Measurements from ENCODE around the gene FNBP1L.

FNBP1L gene

DNA sequence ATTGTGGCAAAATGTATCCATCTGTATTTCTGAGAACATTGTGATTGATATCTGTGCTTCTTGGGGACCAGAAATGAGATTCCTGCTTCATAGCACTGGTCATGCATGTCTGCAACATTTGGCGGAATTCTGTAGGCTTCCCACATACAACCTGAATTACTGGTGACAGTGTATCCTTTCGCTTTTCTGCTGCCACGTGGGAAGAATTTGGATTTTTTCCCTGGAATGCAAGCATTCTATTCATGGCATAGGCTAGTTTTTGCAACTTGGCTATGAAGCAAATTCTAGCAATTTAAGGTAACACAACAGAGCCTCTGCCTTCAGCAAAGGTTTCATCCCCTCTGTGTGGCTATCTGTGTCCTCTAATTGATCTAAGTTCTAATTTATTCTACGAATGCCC lies 147.8 kb downstream of the FNBP1L start:
- DNase-seq = no peak

DNA sequence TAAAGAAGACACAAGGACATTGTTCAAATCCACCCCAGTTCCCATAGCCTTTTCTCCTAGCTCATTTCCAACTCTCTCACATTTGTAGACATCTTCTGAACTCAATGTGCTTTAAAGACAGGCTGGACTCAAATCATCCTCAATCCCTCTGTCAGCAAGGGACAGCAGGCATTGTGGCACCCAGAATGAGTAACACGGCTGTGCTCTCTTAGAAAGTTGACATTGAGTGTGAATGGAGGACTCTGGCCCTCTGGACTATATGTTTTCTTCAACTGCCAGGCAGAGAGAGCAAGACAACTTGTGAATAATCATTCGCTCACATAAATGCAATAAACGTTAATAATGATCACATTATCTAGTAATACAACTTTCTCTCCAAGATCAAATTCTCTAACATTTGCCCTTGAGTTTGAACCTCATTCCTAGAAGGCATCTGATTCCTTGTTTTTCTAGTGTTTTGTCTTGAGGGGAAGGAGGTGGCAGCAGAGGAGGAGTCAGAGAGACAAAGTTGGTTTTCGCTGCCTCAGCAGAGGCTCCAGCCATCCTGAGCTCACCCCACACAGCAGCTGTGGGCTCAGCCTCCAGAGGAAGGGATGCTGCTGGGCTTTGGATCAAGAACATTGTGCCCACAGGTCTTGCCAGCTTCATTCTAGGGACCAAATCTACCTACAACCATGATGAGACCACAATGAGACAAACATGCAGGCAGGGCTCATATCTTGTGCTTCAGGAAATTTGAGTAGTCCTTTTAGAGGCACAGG lies 148.6 kb downstream of the FNBP1L start:
- no peak for DNase-seq

DNA sequence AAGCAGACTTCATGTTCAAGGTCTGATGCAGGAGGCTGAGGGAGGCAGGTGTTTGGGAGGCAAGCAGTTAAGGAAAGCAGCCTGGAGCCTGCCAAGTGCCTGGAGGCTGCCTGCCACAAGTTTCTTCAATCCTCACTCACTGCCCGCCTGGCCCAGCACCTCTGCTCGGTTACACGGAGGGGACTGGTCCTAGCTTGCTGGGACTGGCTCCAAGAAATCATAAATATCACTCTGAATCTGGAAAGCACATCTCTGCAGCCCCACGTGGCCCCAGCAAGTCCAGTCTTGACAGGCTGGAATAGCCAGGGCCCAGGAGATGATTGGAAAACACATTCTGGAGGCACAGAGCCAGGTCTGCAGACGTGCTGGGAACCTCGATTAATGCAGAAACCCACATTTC lies 149.8 kb downstream of the FNBP1L start:
- DNase-seq = no peak

DNA sequence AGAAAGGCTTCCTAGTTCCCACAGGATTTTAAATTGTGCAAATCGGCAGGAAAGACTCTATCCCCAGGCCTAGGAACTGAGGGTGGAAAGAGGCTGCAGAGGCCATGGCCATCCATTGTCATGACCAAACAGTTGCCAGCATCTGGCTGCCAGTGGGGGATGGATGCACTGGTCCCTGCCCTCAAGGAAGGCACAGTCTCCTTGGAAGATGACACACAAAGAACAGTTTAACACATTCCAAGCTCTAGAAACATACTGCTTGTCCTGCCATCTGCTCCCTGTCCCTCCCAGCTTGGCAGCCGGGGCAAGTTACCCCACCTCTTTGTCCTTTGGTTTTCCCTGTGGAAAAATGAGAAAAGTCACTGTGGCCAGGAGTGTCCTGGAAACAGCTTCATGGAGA lies 150.5 kb downstream of the FNBP1L start:
- DNase-seq = no peak

DNA sequence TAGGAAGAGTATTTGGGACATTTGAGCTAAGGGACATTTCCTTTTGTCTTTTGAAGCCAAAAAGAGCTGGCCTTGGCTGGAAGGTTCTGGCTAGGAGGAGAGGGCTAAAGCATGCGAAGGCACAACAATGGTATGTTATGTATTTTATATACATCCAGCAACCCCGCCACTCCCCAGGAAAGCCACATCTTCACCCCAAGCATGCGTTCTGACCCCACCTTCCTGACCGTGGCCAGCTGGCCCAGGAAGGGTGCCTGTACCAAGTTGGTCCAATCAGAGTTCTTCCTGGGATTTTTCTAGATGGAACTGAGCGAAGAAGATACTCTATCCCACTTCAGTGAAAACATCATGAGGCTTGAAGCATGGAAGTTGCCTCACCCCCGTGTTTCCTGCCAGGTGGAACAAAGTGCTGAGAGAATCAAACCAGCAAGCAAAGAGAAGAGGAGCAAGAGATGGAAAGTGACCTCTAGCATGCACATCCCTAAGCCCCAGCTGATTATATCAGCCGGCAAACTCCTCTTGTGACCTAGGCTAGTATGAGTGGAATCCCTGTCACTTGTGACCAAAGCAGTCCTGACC lies 151.0 kb downstream of the FNBP1L start:
- no peak for DNase-seq

DNA sequence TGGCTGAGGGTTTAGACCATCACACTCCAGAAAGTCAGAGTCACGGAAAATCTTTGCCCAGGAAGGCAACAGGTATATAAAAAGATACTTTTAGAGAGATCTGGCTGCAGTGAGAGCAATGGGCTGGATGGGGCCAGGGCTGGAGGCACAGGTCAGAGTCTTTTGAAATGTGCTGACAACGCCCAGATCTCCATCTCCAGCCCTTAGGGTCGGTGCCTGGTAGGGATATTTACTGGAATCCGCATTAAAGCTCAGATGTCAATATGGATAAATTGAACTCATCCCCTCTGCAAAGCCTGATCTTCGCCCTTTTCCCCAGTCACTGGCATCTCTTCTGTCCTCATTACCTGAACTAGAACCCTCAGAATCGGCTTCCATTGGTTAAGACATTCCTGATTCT lies 151.6 kb downstream of the FNBP1L start:
- no peak for DNase-seq

DNA sequence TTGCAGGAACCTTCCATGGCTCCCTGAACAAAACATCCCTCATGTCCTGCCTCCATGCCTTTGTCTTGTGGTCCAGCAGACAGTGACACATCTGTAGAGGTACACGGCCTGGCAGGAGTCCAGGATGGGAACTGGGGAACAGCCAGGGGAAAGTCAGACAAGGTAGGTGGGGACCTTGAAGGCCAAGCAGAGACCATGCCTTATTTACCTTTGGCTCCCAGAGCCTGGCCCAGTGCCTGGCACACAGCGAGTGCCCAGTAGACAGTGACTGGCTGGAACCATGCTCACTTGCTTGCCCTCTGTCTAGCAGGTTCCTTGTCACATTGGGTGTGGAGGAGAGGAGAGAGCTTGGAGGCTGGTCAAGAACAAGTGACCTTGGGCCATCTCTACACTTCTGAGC lies 152.7 kb downstream of the FNBP1L start:
- no peak for DNase-seq

DNA sequence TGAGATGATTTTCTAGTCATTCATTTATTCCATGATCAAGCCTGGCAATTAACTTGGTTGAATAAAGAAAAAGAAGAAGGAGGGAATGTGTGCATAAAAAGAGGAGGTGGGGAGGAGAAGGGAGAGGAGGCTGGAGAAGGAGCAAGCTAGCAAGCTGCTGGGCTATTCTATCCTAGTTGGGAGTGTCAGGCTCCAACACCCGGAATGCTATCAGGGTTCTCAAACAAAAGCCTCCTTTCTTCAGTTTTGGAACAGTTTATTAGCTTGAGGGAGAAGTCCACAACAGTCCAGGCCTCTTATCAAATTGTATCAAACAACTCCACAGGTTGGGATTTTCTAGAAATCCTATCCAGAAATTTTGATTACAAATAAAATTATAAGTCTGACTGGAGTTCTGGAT lies 153.8 kb downstream of the FNBP1L start:
- no peak for DNase-seq

DNA sequence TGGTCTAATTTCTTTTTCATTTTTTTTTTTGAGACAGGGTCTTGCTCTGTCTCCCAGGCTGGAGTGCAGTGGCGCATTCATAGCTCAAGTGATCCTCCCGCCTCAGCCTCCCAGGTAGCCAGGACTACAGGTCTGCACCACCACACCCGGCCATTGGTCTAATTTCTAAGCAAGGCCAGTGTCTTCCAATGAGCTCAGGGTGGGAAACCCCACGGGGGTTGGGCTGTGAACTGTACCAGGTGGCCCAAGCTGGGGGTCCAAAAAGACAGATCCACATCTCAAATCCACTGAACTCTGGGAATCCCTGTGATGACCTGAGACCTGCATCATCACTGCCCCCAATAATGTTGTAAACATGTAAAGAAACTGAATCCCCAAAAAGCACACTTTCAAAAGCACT lies 154.2 kb downstream of the FNBP1L start:
- DNase-seq = no peak

DNA sequence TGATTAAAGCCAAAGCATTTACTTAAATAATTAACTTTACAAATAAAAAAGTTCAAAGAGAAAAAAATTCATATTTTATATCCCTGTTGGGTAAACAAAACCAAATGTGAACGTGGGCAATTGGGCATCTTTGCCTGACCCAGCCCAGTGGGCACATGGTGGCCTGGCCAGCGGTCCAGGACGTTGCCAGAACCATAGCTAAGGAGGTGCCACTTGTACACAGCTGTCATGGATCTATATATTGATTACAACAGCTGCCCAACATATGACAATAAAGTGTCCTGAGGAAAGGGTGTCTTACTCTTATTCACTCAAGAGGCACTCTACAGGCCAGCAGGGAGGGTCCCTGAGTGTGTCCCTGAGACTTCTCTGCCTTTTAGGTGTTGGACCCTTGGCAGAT lies 155.2 kb downstream of the FNBP1L start:
- DNase-seq = no peak

DNA sequence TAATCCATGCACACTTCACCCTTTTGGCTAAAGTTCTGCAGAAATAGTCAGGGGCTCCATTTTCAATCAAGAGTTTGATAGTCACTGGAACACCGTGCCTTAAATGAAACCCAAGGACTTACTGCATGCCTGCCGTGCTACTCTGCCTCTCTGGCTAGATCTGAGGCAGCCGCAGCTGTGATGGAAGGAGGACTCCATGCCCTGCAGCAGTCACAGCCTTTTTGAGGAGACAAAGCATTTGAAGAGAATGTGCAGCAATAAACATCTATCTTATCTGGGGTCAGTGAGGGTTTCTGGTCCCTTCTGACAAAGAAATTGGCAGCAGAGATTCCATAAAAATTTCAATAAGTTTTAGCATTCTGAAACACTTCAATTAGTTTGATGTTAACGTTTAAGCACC lies 155.7 kb downstream of the FNBP1L start:
- DNase-seq = no peak

All from central memory CD4-positive, alpha-beta T cell (primary cell).